ENCODE data around the gene SBF1.

The SBF1 gene

DNA sequence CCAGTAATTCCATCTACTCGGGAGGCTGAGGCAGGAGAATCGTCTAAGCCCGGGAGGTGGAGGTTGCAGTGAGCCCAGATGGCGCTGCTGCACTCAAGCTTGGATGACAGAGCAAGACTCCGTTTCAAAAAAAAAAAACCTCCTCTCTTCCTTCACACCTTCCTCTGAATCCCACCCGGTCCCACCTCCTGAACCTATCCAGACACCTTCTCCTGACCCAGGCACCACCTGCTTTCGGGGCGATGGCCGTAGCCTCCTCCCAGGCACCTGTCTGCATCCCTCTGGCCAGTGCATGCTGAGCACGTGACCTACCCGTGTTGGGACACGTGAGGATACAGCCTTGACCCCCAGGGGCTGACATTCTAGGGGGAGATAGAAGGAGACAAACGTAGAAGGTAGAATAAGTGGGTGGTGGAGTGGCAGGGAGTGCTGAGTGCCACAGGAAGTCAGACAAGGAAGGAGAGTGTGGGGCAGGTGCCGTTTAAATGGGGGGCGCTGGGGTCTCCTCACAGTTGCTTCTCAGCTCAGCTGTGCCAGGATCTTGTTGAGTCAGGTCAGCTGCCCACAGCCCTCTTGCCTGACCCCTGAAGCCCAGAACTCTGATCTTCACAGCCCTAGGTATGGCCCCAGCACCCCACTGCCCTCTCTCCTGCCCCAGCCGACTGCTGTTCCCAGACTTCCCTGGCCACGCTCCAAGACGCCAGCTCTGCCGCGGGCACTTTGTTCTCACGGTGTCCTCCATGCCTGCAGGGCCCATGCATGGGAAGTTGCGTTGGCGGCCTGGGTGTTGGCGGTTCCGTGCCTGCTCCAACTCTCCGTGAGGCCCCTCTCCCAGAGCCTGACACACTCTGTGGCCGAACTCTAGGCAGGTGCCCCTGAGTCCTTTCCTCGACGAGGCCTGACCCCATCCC is 10.6 kb upstream of the SBF1 start:
- peak; percentile 13 for DNase-seq

DNA sequence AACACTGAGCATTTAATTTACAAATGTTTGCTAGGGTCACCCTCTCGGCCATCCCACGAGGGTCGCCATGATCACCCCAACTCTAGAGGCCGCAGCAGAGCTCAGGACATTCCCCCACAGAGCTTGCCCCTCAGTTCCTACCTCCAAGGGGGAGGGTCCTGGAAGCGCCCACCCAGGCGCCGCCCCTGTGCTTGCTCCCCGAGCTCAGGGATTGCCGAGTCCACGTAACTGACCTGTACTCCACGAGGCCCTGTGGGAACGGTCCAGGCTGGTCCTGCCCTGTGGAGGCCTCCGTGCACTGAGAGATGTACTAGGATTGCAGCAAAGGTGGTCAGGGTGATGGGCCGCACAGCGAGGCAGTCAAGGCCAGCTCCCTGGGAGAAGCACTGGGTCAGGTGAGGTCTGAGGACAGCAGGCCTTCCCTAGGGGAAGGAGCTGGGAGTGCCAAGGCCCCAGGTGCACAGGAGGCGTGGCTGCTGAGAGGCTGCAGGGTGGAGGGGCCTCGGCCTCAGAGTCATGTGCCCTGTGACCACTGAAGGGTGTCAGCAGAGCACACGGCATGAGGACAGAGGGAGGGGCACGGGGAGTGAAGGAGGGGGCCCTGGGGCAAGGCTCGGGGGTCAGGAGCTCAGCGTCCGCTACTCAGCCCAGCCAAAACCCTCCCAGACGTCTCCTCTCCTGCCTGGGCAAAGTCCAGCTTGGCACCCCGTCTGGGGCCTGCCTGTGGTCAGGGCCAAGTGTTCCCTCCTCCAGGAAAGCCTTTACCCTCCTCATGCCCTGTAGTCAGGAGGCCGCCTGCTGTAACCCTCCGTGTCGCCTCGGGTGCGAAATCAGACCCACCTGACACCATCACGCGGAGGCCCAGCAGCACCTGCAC is 9.4 kb upstream of the SBF1 start:
- no peak for DNase-seq

DNA sequence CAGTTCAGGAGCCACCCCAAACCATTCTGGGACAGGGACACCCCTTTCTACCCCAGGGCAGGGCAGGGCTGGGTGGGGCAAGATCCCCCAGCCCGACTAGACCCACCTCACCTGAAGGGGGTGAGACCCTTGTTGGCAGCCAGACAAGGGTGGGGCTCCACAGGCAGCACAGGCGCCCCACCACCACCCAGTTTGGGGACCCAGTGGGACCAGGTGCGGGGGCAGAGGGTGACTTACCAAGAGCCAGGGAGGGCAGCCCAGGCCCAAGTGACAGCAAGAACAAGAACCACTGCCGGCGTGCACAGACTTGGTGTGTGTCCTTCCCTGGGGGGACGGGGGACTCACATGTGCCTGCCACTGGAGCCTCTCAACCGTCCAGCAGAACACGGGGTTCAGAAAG is 8.7 kb upstream of the SBF1 start:
- no peak for DNase-seq

DNA sequence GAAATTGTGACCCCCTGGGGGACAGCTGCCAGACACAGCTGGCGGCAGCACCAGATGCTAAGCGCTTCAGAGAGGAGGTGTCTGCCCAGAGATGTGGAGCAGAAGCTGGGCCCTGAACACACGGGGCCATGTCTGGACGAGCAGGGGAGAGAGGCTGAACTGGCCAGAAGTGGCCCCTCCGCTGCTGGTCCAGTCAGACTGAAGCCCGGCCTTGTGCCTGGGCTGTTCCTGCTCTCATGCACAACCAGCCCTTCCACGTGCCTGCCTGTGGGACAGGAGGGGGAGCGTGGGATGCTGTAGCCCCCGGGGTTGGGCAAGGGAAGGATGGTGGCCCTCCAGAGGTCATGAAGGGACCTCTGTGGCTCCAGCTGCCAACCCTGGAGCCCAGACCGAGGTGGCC is 8.3 kb upstream of the SBF1 start:
- no peak for DNase-seq

- DNase-seq: no peak
Observed at GRCh38 chr22:50482107-50483074, 7.6 kb upstream of the SBF1 start.

- DNase-seq: peak; percentile 41
Observed at GRCh38 chr22:50481440-50482106, 6.7 kb upstream of the SBF1 start, which contains the start of gene ADM2. TSS of gene ADM2 (plus strand) at chr22:50481543. CDS start at chr22:50481848, 305 bp downstream.

DNA sequence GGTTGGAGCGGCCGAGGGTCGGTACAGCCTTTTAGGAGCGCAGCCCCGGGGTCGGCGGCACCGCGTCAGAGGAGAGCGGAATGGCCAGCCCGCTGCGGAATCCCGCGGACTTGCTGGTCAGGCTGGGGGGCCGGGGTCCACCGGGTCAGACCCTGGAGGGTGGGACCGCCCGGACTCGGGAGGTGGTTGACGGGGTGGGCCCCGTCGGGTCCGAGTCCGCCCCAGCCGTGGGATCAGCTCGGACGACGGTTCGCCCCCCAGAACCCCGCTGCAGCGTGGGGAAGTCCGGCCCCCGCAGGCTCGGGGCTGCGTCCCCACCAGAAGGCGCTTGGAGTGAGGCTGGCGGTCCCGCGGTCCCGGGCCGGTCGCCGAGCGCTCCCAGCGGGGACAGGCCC is 6.2 kb upstream of the SBF1 start:
- DNase-seq: no peak

- DNase-seq: no peak
Observed at GRCh38 chr22:50479721-50480120, 4.9 kb upstream of the SBF1 start.

GRCh38 chr22:50477923-50478322 is 3.1 kb upstream of the SBF1 start:
- no peak for DNase-seq

- peak; percentile 89 for DNase-seq
Observed at GRCh38 chr22:50476868-50477267, 2.0 kb upstream of the SBF1 start.

DNA sequence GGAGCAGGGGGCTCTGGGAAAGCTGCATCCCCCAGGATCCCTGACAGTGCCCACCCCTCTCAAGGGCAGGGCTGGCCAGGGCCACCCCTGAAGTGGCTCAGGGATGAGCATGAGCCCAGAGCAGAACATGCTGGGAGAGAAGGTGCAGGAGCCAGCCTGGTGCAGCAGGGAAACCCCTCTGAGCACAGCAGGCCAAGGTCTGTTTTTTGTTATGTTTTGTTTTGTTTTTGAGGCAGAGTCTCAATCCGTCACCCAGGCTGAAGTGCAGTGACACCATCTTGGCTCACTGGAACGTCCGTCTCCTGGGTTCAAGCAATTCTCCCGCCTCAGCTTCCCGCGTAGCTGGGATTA is 792 bp upstream of the SBF1 start:
- DNase-seq: no peak

GRCh38 chr22:50473855-50474671 is 772 bp downstream of the SBF1 start:
- DNase-seq: no peak

GRCh38 chr22:50473088-50473487 is 1.7 kb downstream of the SBF1 start:
- peak; percentile 36 for DNase-seq

- no peak for DNase-seq
Observed at GRCh38 chr22:50471962-50472361, 2.9 kb downstream of the SBF1 start.

GRCh38 chr22:50471197-50471847 is 3.5 kb downstream of the SBF1 start:
- DNase-seq: no peak

DNA sequence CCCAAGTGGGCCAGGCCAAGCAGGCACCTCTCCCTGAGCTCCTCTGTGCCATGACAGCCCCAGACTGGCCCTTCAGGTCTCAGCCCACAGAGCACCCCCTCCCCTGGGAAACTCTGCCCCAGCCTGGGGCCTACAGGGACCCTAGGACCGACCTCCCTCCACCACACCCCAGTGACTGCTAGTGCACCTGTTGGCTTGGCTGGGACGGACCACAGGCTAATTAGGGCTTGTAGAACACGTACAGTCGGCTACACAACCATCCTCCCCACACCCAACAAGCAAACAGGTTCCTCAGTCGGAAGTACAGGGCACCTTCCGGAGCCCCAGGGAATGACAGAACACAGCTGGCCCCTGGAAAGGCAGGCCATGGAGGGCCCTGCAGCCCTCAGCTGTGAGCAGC is 4.3 kb downstream of the SBF1 start:
- DNase-seq: no peak

- peak; percentile 84 for DNase-seq
Observed at GRCh38 chr22:50469377-50470305, 5.2 kb downstream of the SBF1 start.

- DNase-seq: no peak
Observed at GRCh38 chr22:50468626-50469025, 6.2 kb downstream of the SBF1 start.

DNA sequence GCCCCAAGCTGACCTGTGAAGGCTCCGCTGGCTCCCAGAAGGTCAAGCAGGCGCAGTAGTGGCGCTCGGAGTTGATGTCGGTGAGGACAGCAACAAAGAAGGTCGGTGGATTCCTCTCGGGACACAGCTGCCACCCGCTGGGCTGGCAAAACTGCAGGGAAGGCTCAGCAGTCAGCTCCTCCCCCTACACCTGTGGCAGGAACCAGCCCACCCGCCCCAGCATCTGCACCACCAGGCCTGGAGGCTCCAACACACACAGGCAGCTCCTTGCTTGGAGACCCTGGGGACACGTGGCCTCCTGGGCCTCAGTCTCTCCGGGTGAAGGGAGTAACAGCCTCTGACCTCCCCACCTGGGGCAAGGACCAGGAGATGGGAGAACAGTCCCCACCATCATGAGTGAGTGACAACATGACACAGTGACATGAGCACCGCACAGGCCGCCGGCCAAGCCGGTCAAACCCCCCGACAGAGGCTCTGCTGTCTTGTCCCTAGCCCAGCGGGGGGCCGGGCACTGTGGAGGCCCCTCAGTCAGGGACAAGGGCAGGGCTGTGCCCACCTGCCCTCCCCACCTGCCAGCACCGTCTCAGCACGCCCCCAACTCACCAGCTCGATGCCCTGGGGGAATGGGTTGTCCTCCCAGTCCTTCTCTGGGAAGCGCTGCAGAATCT is 6.9 kb downstream of the SBF1 start:
- DNase-seq: no peak

Measured in NCI-H1436 (cell line).